ENCODE measurements around the gene MAP3K20. TPM values are rescaled to one million over a fixed set of nuclear protein-coding genes. Genes with fewer than 3 reads are reported as not detected.
"Not testable (repeated sequence)": the region's sequence is repeated elsewhere in the genome, so short reads cannot be mapped to it uniquely, and the experiment has no call there.

Gene MAP3K20
- total RNA-seq, 1 donor, result 35.3 TPM

GRCh38 chr2:173196080-173196479, 120.4 kb downstream of the MAP3K20 start:
- no peaks in the 10 kb centered on the region for H3K9me3 ChIP-seq (ENCODE audit: low read depth, low read length)
- no peaks in the 10 kb centered on the region for H3K27me3 ChIP-seq (ENCODE audit: insufficient read depth, low read length)
- H3K4me3 ChIP-seq (ENCODE audit: low read length), result no peak overlapping the region
- H3K4me1 ChIP-seq (ENCODE audit: insufficient read depth, low read length), result no peaks in the 10 kb centered on the region

DNA sequence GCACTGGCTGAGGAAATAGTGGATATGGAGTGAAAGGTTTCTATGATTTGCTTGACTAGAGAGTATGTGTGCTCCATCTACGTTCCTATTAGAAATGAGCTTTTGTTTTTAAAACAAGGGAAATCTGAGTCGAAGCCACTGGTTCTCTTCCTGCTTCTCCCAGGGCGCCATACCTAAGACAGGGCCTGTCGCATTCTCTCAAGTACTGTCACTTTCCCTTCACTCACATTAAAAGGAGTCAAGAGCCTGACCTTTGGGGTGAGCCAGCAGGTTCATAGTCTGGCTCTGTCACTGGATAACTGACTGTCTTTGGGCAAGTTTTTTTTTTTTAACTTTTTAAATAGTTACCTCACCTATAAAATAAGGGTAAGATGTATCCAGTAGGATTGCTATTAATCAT, 121.0 kb downstream of the MAP3K20 start:
- H3K4me1 ChIP-seq (ENCODE audit: insufficient read depth, low read length), result no peaks in the 10 kb centered on the region
- no peaks in the 10 kb centered on the region for H3K9me3 ChIP-seq (ENCODE audit: low read depth, low read length)
- no peak overlapping the region for H3K4me3 ChIP-seq (ENCODE audit: low read length)
- no peaks in the 10 kb centered on the region for H3K27me3 ChIP-seq (ENCODE audit: insufficient read depth, low read length)

DNA sequence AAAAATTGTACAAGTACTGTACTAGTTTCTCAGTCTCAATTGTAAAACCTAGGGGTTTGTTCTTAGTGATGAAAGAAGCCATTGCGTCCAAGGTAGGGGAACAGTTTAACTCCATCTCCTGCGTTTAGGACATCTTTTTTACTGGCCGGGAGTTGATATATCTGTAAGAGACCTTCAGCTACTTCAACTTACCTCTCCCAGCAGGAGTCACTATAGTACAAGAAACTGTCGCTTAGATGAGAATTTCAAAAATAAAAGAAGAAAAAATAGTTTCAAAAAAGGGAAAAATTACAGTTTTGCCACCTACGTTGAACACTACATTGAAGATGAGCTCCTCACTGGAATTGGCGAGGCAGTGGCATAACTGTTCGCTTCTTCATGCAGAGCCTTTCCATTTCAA, 122.7 kb downstream of the MAP3K20 start:
- no peaks in the 10 kb centered on the region for H3K4me1 ChIP-seq (ENCODE audit: insufficient read depth, low read length)
- H3K27me3 ChIP-seq (ENCODE audit: insufficient read depth, low read length), result no peaks in the 10 kb centered on the region
- H3K9me3 ChIP-seq (ENCODE audit: low read depth, low read length), result no peaks in the 10 kb centered on the region
- H3K4me3 ChIP-seq (ENCODE audit: low read length), result no peak overlapping the region

DNA sequence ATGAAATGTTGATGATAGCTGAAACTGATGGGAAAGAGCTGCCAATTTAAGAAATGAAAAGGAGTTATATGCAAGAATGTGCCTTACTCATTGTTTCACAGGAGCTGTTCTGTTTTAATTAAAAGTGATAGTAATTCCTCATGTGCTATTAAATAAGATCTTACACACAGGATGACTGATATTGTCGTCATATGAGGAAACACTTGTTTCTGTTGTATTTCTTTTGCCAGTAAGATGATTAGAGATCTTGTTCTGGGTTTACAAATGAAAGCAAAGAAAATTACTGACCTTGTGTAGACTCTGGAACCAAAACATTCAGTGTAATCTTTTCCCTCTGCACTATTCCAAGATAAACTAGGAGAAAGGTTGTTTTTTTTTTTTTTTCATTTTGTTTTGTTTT, 123.6 kb downstream of the MAP3K20 start:
- Histone ChIP-seq H3K27me3 (ENCODE audit: insufficient read depth, low read length) (no peaks in the 10 kb centered on the region), H3K4me3 (ENCODE audit: low read length) (no peak overlapping the region), H3K9me3 (ENCODE audit: low read depth, low read length) (no peaks in the 10 kb centered on the region), H3K4me1 (ENCODE audit: insufficient read depth, low read length) (no peaks in the 10 kb centered on the region)

DNA sequence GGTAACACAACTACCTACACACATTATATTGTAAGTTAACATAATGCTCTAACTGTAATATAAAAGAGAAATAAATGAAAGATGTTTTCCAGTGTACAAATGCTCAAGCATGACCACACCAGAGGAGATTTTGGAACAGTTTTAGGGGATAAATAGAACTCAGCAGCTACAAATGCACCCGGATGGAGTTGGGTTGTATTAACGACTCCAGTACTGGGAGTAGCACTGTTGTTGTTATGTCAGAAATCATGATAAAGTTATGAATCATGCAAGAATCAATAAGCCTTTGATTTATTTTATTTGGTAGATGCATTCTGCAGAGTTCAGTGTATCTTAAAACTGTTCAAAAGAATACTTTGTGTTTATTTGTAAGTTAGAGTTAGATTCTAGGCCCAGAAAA, 126.9 kb downstream of the MAP3K20 start:
- Histone ChIP-seq H3K9me3 (ENCODE audit: low read depth, low read length) (no peaks in the 10 kb centered on the region), H3K4me1 (ENCODE audit: insufficient read depth, low read length) (no peaks in the 10 kb centered on the region), H3K4me3 (ENCODE audit: low read length) (no peak overlapping the region), H3K27me3 (ENCODE audit: insufficient read depth, low read length) (no peaks in the 10 kb centered on the region)

- Histone ChIP-seq H3K27me3 (ENCODE audit: insufficient read depth, low read length) (no peaks in the 10 kb centered on the region), H3K4me1 (ENCODE audit: insufficient read depth, low read length) (no peaks in the 10 kb centered on the region), H3K4me3 (ENCODE audit: low read length) (no peak overlapping the region), H3K9me3 (ENCODE audit: low read depth, low read length) (no peaks in the 10 kb centered on the region)
These were observed 128.7 kb downstream of the MAP3K20 start for GRCh38 chr2:173204316-173204715.

GRCh38 chr2:173205375-173205774, 129.7 kb downstream of the MAP3K20 start:
- Histone ChIP-seq H3K27me3 (ENCODE audit: insufficient read depth, low read length) (no peaks in the 10 kb centered on the region), H3K9me3 (ENCODE audit: low read depth, low read length) (no peaks in the 10 kb centered on the region), H3K4me3 (ENCODE audit: low read length) (no peak overlapping the region), H3K4me1 (ENCODE audit: insufficient read depth, low read length) (no peaks in the 10 kb centered on the region)

DNA sequence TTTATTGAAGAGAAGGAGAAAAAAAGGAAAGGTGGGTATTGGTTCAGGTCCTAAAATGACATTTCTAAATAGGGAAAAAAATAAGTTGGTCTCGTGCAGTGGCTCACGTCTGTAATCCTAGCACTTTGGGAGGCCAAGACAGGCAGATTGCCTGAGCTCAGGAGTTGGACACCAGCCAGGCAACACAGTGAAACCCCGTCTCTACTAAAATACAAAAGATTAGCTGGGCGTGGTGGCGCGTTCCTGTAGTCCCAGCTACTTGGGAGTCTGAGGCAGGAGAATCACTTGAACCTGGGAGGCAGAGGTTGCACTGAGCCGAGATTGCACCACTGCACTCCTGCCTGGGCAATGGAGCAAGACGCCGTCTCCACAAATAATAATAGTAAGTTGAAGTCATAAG, 131.5 kb downstream of the MAP3K20 start:
- H3K4me3 ChIP-seq (ENCODE audit: low read length); H3K9me3 ChIP-seq (ENCODE audit: low read depth, low read length); H3K27me3 ChIP-seq (ENCODE audit: insufficient read depth, low read length); H3K4me1 ChIP-seq (ENCODE audit: insufficient read depth, low read length): not testable (repeated sequence)

DNA sequence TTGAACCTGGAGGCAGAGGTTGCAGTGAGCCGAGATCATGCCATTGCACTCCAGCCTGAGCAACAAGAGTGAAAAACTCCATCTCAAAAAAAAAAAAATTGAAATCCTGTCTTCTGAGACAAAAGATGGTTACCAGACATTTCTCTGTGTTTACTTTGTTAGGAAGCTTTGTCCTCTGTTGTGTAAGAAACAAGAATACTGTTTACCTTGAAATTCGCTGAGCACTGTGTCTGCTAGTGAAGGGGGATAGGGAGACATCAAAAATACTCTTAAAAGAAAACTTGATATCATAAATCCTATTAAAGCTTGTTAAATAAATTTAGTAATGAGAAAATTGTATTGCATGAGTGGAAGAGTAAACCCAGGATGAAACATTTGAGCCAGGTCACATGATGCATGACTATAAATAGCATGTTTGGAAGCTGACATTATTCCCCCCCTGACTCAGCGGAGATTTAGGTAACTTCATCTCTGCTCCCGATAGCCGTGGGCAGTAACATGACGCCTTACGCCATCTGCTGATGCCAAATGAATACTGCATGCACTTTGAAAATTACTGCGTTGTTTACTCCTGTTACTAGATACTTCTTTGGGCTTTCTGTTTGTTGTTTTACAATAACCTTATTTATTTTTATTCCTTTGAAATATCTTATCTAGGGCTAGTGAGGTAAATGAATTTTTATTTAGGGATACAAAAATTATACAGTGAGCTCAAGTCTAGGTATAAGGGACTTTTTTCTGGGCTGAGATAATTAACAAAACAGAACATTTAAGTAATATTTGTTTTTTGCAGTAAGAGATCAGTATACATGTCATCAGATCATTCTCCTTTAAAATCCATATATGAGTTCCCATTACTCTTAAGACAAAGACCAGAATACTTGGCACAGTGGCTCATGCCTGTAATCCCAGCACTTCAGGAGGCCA, 134.9 kb downstream of the MAP3K20 start:
- Histone ChIP-seq H3K27me3 (ENCODE audit: insufficient read depth, low read length) (no peaks in the 10 kb centered on the region), H3K4me3 (ENCODE audit: low read length) (no peak overlapping the region), H3K4me1 (ENCODE audit: insufficient read depth, low read length) (peaks cover 4% of the 10 kb centered on the region), H3K9me3 (ENCODE audit: low read depth, low read length) (no peaks in the 10 kb centered on the region)

GRCh38 chr2:173213181-173213580, 137.5 kb downstream of the MAP3K20 start:
- H3K27me3 ChIP-seq (ENCODE audit: insufficient read depth, low read length), result no peaks in the 10 kb centered on the region
- peaks cover 8% of the 10 kb centered on the region for H3K4me1 ChIP-seq (ENCODE audit: insufficient read depth, low read length)
- H3K9me3 ChIP-seq (ENCODE audit: low read depth, low read length), result no peaks in the 10 kb centered on the region
- no peak overlapping the region for H3K4me3 ChIP-seq (ENCODE audit: low read length)

DNA sequence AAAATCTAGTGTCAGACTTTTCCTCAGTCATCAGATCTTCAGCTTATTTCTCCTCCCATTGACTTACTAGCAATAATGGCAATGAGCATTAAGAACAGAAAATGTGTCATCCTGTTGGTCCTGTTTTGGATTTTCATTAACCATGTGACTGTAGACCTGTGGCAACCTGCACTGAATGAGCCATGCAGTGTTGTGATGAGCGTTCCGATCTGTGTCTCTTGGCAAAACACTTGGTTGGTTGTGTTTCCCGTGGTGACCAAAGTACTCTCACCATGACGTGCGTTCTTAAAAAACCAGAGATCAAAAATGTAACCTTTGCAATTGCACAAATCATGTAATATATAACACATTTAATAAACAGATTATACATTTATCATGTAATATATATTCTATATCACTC, 138.6 kb downstream of the MAP3K20 start:
- H3K4me1 ChIP-seq (ENCODE audit: insufficient read depth, low read length), result peaks cover 15% of the 10 kb centered on the region
- no peaks in the 10 kb centered on the region for H3K9me3 ChIP-seq (ENCODE audit: low read depth, low read length)
- H3K4me3 ChIP-seq (ENCODE audit: low read length), result no peak overlapping the region
- no peaks in the 10 kb centered on the region for H3K27me3 ChIP-seq (ENCODE audit: insufficient read depth, low read length)

DNA sequence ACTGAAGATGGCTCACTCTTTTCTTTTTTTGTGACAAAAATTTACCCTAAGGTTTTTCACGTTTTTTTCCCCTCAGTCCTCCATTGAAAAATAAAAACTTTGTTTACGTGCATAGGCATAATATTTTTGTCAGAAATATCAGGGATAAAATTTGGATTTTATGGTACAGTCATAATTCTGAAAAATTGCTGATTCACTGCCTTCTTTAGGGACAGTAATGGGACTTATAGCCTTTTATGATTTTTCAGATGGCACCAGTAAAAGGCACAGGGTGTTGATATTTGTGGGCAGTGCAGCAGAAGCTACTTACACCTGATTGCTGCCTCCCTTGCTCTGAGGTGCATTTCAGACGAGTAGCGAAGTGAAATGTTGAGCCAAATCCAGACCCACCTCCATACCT, 139.7 kb downstream of the MAP3K20 start:
- H3K9me3 ChIP-seq (ENCODE audit: low read depth, low read length), result no peaks in the 10 kb centered on the region
- no peak overlapping the region for H3K4me3 ChIP-seq (ENCODE audit: low read length)
- no peaks in the 10 kb centered on the region for H3K27me3 ChIP-seq (ENCODE audit: insufficient read depth, low read length)
- H3K4me1 ChIP-seq (ENCODE audit: insufficient read depth, low read length), result peaks cover 15% of the 10 kb centered on the region

DNA sequence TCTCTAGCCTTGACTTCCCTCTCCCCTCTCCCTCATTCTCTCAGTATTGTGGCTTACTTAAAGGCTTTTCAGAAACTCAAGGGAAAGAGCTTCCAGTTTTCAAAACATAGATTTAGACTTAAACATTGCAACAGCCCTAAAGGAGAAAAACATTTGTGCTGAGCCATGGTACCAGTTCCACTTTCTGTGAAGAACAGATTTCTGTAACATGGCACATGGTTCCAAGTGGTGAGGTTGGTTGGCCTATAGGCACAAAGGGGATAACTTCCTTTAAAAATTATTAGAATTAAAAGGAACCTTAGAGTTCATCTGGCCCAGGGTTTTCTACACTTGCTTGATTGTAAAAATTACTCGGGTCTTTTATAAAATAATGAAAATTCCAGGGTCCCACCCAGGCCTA, 140.4 kb downstream of the MAP3K20 start:
- Histone ChIP-seq H3K4me1 (ENCODE audit: insufficient read depth, low read length) (peaks cover 15% of the 10 kb centered on the region), H3K27me3 (ENCODE audit: insufficient read depth, low read length) (no peaks in the 10 kb centered on the region), H3K4me3 (ENCODE audit: low read length) (no peak overlapping the region), H3K9me3 (ENCODE audit: low read depth, low read length) (no peaks in the 10 kb centered on the region)

DNA sequence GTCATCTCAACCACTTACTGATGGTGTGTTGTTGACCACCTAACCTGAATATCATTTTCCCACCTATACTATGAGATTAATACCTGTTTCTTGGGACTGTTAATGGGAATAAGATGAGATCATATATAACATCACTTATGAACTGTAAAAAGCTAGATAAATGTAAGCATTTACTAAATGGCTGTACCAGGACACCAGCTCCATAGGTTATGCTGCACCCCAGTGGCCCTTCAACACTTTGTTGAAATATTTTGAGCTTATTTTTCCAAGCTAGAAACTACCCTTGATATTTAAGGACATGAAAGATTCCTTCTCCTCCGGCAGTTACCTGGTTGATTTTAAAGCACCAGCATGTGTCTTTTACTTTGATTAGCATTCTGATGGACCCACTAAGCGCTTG, 141.0 kb downstream of the MAP3K20 start:
- Histone ChIP-seq H3K4me1 (ENCODE audit: insufficient read depth, low read length) (peaks cover 15% of the 10 kb centered on the region), H3K9me3 (ENCODE audit: low read depth, low read length) (no peaks in the 10 kb centered on the region), H3K4me3 (ENCODE audit: low read length) (no peak overlapping the region), H3K27me3 (ENCODE audit: insufficient read depth, low read length) (no peaks in the 10 kb centered on the region)

DNA sequence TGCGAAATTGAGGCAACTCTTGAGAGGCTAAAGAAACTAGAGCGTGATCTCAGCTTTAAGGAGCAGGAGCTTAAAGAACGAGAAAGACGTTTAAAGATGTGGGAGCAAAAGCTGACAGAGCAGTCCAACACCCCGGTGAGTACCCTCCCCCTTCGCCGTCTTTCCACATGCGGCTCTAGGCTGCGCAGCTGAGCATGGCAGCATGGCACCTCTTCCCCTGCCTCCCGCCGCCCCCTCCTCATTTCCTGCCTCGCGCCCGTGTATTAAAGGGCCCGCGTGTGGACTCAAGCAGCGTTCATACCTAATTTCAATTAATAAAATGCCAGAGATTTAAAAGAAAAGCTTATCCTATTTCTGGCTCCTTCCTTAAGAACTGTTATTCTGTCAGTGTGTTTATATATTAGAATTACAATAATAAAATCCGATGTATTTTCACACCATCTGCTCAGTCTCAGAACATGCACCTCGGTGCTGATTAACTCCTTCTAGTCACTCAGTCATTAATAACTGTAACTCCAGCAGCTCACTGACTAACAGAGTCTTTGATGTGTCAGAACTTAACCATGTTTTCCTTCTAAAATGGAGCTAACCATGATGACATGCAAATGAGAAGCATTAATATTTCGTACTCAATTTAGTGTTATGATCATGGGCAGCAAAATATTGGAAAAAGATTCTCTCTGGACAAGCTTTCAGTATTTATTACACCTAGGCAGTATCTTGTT, 141.6 kb downstream of the MAP3K20 start:
- Histone ChIP-seq H3K4me1 (ENCODE audit: insufficient read depth, low read length) (peaks cover 15% of the 10 kb centered on the region), H3K9me3 (ENCODE audit: low read depth, low read length) (no peaks in the 10 kb centered on the region), H3K27me3 (ENCODE audit: insufficient read depth, low read length) (no peaks in the 10 kb centered on the region), H3K4me3 (ENCODE audit: low read length) (no peak overlapping the region)
